Stimulated activated naive CD4-positive, alpha-beta T cell treated with Interleukin-2 at 50 U/mL for 16 hours (primary cell): ENCODE measurements around the gene CCDC13.

Source experiments
- DNase-seq: peaks from one replicate; lab custom pipeline; 2025; lab: John Stamatoyannopoulos, UW

Gene CCDC13

DNA sequence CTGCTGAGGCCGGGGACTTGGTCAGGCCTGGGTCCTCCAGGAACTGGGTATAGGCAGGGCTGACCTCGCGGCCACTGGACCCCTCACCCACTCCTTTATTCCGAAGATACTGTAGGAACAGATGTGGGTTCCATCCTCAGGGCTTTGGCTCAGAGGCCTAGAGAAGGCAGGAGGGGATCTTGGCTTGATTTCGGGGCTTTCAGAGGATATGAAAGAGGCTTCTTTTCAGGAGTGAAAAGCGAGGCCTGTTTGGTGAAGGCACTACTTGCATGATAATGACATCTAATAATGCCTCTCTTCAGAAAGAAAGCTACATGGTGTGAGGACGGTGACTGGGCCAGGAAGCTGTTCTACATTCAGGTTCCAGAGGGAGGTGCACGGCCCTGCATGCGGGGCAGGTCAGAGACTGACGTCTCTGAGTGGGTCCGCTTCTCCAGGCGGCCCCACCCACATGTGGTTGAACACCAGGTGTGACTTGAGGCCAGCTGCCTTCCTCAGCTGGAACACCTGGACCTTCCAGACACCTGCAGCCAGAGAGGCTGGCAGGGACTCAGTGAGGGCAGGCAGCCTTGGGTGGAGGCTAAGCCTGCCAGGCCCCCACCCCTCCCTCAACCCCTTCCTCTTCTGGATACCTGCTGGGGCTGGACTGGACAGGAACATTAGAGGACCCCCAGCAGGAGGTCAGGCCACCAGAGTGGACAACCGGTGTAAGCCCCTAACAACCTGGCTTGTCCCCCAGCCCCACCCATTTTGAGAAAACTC, 39.4 kb downstream of the CCDC13 start:
- DNase-seq = no peak

- DNase-seq = no peak
Observed at GRCh38 chr3:42732829-42733459, 40.1 kb downstream of the CCDC13 start.

GRCh38 chr3:42732196-42732828, 40.7 kb downstream of the CCDC13 start:
- no peak for DNase-seq

DNA sequence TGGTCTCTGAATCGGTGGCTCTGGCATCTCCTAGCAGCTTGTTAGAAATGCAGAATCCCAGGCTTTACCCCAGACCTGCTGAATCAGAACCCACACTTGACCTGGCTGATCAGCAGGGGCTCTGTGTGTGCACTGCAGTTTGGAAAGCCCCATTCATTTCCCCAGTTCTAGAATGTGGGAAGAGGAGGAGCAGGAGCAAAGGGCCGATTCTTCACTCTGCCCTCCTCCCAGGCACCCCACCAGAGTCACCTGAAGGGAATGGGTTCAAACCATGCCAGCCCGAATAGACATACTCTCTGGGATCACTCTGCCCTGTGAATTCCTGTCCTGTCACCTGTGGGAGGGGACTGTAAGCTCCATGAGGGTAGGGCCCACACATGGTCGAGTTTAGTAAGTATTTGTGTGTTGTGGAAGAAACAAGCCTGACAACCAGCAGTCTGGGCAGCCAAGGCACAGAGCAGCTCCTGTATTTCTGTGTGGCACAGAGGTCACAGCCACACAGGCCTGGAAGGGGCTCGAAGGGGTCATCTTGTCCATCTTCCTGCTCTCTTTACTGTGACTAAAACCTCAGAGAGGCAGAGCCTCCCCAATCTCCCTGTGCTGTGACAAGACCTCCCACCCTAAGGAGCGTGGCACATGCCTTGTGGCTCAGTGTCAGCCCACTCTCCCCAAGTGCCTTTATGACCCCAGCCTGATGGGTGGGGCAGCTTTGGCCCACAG, 41.4 kb downstream of the CCDC13 start:
- DNase-seq = no peak

- no peak for DNase-seq
Observed at GRCh38 chr3:42730706-42731420, 42.2 kb downstream of the CCDC13 start.

- DNase-seq = no peak
Observed at GRCh38 chr3:42730294-42730693, 42.8 kb downstream of the CCDC13 start.

GRCh38 chr3:42729404-42730145, 43.5 kb downstream of the CCDC13 start:
- no peak for DNase-seq

DNA sequence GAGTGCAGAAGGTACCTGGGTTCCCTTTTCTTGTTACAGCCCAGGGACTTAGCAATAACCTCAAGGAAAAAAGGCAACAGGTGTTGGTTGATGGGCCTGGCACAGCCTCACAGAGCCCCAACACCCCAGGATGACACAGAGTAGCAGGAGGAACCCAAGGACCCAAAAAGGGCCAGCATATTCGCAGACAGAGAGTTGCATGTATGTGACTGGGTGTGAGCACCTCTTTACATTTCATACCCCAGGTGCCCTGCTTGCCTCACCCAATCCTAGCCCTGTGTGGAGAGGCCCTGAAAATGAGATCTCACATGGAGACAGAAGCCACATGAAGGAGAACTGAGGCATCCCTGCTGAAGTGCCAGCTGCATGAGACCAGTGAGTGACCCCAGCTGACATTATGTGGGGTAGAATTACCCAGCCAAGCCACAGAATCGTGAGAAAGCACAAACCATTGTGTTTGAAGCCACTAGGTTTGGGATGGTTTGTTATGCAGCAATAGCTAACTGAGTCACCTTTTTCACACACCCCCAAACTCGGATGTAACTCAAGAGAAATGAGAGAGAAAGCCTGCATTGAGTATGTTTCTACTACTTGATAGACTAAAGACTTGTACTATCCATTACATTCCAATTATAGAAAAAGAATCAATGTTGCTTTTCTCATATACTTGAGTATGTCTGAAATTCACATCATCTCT, 44.2 kb downstream of the CCDC13 start:
- DNase-seq = no peak

GRCh38 chr3:42728056-42728455, 45.0 kb downstream of the CCDC13 start:
- DNase-seq = no peak

- DNase-seq = no peak
Observed at GRCh38 chr3:42725454-42725853, 47.6 kb downstream of the CCDC13 start.

DNA sequence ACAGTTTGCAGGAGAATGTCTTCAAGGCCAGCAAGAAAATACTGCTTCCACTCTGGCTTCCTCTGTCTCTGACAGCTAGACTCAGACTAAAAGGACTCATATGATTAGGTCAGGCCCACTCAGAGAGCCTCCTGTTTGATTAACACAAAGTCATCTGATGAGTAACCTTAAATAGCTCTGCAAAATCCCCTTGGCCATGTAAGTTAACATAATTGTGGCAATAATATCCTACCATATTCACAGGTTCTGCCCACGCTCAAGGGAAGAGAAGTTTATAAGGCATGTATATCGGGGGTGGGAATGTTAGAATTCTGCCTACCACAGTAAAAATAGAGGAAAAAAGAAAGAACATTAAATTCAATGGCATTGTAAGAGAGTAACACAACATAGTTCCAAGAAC, 49.8 kb downstream of the CCDC13 start:
- no peak for DNase-seq
